Activated T-cell treated with anti-CD3 and anti-CD28 coated beads, Interleukin-2, amount 50 U/mL, for 1 hour (primary cell): Measurements from ENCODE around the gene BRD3OS.

ENCODE experiments used
- DNase-seq: peaks from one replicate; pipeline ENCODE4 v3.0.0-alpha.2; 2020

BRD3OS gene

DNA sequence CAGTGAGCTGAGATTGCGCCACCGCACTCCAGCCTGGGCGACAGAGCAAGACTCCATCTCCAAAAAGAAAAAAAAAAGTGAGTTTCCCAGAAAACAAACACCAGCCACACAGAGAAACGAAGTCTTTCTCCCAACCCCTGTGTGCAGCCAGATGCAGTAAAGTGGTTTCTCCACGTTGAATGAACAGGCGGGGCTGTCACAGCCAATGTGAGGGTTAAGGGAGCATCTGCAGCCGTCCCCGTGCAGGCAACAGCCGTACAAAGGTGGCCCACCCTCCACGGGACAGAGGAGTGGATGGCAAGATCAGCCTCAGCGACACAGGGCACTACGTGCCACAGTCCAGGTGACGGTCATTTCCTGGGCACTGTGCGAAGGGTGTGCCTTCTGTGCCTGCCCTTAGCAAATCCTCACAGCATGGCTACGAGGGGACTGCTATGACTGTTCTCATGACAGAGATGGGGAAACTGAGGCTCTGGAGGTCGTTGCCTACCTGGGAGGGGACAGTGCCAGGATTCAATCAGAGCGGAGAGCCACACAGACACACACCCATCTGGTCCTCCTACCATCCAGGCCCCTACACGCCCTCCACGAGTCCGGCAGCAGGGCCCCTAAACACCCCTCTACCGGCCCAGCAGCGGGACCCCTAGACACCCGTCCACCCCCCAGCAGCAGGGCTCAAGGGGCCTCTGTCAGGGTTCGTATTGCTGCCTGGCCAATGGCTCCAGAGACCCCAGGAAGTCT is 35.5 kb upstream of the BRD3OS start:
- DNase-seq, result no peak

DNA sequence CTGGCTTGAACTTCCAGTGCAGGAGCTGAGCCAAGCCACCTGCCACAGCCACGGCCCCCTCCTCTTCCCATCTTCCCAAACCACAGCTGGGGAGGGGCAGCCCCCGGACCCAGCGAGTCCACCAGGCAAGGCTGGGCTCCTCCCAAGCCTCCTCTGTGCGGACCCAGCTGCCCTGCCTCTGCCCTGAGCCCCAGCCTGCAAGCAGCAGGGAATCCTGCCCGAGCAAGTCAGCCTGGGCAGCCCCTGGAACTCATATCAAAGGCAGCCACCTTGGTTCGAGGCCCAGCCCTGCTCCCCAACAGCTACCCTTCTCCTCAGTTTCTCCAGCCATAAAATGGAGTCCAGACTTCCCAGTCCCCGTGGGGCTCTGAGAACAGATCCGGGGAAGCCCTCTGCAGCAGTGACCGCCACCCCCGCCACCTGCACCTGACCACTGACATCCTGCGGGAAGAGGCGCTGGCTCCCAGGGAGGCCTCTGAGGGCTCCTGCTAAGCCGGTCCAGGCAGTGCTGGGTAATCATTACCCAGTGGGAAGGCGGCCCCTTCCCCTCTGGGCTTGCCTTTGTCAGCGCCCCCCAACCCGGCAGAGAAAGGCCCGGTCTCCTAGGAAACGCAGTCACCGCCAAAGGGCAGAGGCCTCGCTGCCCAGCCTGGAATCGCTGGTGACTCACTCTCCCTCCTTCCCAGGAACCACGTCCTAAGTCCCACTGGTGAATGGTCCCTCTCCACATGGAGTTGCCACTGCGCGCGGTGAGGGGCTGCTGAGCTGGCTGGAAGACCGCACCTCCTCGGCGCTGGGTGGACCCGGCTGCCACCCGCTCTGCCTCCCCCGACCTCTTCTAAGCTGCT is 34.7 kb upstream of the BRD3OS start:
- no peak for DNase-seq

DNA sequence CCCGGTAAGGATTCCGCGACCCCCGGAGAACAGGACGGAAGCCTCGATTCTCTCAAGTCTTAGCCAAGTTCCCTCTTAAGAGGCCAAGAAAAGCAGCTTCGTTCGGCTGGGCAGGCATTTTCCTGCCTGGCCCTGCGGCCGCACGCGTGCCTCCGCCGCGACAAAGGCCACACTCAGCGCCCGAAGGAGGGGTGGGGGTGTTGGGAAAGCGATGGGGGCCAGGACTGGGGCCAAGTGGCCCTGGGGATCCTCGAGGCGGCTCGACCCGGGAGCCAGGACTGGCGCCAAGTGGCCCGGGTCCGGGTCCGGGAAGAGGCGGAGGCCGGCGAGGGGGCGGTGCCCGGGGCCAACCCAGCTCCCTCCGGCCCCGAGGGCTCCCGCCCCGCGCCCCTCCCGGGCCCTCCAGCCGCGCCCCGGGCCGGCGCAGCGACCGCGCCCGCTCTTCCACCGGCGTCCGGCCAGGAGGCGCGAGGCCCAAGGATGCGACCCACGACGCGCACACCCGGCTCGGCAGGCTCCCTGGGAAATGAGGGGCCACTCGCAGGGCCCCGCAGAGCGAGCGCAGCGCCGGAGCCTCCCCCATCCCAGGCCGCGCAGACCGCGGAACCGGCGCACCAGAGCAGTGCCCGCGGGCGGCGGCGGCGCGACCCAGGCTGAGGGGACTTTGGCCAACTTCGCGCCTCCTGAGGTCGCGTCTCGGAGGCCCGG is 33.9 kb upstream of the BRD3OS start:
- DNase-seq, result no peak

DNA sequence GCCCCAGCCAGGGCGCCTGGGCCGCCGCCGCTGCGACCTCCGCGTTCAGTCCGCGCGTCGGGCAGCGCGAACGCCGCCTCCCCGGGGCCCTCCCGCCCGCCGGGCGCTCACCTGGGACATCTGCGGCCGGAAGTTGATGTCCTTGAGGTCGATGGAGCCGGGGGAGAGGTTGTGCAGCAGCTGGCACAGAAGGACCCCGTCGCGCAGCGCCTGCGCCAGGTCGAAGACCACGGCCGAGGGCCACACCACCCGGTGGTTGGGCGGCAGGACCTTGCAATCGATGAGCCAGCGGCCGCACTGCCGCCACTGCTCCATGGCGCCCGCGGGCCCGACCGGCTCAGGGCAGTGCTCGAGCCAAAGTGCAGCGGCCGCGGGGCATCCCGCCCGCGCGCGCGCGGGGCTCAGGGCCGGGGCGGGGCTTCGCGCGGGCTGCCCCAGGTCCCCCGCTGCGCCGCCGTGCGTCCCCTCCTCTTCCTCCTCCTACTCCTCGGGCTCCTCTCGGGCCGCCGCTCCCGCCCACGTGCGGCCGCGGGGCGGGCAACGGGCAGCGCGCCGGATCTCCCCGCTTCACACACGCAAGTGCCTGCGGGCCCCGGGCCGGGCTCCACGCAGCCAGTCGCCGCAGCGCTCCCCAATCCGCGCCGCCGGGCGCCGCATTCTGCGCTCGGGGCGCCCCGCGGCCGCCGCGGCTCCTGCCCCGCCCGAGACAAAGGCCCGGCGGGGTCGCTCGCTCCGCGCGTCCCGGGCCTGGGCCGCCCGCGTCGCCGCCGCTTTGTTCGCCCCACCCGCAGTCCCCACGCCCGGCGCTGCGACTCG is 33.1 kb upstream of the BRD3OS start, which contains the start of gene VAV2:
Gene VAV2, minus strand, starts transcription at position 361 of the 816 bp plus-strand sequence. Its CDS starts 46 bp downstream, at position 315.
- DNase-seq, result peak; percentile 57

DNA sequence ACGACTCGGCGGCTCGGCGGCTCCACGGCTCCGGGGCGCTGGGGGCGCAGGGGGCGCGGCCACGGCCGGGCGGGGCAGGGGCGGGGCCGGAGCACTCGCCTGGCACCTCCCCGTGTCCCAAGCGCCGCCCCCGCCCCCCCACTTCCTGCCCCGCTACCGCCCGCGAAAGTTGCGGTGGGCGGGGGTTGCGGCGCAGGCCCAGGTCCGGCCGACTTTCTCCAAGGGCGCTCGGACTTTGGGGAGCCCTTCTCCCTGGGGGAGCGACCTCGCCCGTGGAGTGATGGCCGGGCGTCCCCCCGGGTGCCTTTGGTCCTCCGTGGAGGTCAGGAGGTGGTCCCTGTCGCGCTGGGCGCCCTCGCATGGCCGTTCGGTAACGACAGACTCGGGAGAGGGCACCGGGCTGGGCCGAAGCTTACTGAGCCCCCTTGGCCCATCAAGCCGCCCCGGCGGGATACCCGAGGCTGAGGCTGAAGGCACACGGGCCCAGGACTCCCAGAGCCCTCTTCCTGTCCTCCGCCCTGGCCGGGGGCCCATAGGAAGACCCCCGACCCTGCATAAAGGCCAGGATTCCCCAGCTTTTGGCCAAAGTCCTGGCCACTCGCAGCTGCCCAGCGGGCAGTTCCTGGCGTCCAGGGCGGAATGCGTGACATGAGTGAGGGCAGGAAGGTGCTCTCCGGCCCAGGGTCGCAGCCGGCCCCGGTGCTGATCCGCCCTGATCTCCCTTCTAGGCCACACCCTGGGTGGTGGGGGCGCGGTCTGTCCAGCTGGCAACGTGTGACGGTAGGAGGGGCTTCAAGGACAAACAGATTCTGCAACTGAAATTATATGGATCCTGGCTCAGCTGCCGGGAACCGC is 32.3 kb upstream of the BRD3OS start:
- peak; percentile 81 for DNase-seq

DNA sequence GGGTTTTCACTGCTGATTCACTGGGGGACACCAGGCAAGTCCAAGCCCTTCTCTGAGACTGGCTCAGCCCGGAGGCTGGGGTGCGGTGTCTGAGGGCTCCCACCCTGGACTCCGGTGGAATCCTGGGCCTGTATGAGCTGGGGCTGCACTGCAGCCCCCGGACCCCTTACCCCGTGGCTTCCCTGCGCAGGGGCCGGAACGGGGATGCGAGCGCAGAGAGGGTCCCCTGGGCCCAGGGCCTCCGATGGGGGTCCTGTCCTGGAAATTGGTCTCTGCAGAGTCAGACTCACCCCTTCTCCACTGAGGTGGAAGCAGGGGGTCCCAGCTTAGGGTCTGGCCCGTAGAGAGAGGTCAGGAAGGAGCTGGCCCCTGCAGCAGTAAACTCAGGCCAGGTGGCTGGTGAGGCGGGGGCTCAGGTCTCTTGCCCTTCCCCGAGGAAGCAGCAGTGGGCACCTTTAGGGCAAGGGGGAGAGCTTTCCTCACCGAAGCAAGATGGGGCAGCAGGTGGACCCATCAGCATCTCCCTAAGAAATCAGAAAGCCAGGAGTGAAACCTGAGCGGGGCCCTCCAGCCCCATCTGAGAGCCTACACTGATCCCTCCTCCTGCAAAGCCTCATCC is 31.5 kb upstream of the BRD3OS start:
- DNase-seq, result peak; percentile 36

DNA sequence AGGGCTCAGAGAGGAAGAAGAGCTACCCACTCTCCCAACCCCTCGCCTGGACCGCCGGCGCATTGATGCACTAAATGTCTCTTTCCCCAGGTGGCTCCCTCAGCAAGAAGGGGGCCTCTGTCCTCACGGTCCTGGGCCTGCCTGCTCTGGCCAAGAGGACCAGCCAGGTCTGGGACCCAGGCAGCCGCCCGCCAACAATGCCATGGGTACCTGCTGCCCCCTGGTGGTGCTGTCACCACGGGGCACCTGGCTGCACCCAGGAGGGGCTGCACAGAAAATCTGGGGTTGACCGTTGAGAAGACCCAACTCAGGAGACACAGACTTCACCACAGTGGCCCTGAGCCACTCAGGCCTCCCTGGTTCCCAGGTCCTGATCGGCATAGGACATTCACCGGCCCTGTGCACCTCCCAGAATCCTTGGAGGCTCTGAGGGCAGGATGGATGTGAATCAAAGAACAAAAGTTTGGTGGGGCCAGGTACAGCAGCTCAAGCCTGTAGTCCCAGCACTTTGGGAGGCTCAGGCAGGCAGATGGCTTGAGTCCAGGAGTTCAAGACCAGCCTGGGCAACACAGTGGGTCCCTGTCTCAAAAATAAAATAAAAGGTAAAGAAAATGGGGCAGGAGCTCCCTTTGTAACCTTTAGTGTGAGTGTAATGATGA is 30.8 kb upstream of the BRD3OS start:
- peak; percentile 82 for DNase-seq

DNA sequence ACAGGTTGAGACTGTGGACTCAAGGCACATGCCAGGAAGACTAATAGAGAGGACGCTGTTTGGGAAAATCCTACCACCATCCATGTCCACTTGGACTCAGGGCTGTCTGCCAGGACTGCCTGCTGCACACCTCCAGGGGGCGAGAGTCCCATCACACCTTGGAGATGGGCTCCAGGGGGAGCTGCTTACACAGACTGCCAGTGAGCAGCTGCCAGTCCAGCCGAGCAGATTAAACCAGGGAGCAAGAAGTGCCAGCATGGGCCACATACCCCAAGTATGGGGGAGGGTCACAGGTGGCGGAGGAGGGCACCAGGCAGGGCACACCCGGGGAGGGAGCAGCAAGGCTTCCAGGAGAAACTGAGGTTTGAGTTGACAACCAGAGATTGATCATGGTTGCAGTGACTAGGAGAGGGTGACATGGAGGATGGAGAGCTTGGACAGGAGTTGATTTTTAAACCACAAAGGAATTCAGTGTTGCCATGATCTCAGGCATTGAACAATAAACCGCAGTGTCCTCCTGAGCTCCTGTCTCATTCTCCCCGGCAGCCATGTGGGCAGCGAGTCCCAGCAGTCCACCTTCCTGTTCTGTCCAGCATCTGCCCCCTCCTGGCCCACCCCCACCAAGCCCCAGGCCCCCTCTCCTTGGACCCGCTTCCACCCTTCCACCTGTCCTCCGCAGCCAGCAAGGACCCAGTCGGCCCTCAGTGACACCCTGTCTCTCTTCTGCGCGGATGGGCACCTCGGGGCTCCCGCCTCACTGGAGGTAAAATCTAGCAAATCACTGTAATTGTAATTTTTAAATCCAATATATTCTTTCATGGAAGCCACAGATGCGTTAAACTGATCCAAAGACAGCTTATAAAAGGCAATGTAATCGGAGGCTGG is 30.0 kb upstream of the BRD3OS start:
- no peak for DNase-seq

DNA sequence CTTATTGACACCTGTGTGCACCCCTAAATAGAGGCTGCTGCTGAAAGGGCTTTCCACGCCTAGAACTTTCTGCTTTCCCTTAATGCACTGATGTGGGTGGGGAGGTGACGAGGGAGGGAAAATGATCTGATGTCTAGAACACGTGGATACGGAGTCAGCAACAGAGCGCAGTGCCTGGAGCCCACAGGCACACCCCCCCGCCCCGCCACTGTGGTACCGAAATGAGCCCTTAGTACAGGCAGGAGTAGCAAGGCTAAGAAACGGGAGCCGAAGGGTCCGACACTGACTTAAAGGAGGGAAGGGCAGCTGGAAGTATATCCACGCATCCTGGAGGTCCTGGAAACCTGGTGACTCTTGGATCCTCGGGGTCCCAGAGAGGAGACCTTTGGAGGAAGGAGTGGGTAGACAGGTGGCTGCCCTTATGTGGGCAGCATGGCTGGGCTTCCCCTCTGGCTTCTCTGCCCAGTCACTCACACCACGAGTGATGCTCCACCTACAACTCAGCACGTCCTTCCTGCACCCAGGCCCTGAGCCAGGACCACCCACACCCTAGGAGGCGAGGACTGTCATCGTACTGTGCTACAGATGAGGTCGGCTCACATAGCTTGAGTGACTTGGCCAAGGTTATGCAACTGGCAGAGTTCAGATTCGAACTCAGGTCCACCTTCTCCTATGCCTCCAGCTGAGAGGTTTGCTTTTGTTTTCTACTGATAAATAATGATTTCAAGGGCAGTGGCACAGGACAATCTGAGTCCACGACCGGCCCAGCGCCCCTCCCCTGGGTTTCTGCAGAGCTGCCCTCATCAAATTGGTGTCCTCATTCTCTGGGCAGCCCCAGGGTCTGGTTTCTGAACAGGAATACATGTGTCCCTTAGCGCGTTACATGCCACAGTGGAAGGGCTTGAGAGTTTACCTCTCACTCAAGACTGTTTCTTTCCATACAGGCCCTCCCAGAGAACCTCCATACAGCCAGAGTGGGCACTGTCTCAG is 28.5 kb upstream of the BRD3OS start:
- DNase-seq, result no peak

DNA sequence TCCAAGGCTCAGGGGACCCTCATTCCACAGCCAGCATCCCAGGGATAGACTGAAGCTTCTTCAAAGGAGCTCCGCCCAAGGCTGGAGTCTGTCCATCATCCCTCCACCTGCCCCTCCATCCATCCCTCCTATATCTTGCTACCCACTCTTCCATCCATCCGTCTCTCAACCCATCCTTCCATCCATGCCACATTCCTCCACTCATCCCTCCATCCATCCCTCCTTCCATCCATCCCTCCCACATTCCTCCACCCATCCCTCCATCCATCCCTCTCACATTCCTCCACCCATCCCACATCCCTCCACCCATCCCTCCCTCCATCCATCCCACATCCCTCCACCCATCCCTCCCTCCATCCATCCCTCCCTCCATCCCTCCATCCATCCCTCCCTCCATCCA is 27.7 kb upstream of the BRD3OS start:
- DNase-seq, result no peak

DNA sequence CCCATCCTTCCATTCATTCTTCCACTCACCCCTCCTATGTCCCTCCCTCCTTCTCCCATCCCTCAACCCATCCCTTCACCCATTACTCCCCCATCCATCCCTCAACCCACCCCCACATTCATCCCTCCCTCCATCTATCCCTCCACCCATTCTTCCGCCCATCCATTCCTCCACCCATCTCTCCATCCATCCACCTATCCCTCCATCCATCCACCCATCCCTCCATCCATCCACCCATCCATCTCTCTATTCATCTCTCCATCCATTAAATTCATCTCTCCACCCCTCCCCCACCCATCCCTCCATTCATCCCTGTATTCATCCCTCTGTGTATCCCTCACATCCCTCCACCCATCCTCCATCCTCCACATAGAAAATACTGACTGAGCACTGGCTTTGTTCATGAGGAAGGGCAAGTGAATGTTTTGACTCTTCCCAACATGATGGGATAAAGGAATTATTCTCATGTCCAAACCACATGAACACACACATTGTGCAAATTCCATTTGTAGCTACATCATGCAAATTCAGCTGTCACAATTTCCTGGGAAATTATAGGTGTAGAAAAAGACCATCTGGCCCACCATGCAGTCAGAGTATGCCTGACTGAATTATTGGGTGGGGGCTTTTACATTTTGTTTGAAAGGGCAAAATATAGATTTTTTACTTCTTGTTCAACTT is 26.2 kb upstream of the BRD3OS start:
- no peak for DNase-seq

DNA sequence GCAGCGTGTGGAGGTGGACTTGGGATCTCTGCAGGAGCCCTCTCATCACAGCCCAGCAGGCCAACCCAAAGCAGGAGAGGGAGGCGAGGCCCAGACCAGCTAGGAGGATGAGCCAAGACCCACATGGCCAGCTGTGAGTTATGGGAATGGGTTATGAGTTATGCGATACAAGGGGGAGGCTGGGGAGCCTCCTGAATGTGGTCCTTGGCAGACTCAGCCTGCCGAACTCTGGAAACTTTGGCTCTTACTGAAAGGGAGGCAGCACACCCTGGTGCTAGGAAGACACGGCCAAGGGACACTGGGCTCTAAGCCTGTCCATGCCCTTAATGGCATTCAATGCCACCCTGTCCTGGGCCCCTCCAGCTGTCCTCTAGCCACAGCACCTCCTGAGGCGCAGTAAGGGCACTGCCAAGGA is 25.4 kb upstream of the BRD3OS start:
- no peak for DNase-seq

DNA sequence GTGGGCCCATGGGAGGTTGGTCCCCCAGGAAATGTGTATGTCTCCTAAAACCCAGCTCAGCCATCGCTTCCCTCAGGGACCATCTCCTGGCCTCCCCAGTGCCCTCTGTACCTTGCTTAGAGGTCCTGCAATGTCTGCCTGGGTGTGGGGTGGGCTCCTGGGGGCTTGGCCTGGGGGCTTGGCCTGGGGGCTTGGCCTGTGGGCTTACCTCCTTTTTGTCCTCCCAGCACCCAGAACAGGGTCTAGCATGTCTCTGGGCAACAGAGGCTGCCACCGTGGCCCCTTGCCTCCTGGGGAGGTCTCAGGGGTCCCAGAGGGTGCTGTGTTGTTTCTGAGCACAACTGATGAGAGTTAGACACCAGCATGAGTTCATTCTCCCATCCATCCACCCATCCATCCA is 22.5 kb upstream of the BRD3OS start:
- DNase-seq, result no peak

DNA sequence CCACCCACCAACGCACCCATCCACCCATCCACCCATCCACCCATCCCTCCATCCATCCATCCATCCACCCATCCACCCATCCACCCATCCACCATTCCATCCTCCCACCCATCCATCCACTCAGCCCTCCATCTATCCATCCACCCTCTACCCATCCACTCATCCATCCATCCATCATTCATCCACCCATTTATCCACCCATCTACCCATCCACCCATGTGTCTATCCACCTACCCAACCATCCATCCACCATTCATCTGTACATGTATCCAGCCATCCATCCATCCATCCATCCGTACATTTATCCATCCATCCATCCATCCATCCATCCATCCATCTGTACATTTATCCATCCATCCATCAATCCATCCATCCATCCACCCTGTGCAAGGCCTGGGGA is 22.0 kb upstream of the BRD3OS start:
- DNase-seq, result no peak

DNA sequence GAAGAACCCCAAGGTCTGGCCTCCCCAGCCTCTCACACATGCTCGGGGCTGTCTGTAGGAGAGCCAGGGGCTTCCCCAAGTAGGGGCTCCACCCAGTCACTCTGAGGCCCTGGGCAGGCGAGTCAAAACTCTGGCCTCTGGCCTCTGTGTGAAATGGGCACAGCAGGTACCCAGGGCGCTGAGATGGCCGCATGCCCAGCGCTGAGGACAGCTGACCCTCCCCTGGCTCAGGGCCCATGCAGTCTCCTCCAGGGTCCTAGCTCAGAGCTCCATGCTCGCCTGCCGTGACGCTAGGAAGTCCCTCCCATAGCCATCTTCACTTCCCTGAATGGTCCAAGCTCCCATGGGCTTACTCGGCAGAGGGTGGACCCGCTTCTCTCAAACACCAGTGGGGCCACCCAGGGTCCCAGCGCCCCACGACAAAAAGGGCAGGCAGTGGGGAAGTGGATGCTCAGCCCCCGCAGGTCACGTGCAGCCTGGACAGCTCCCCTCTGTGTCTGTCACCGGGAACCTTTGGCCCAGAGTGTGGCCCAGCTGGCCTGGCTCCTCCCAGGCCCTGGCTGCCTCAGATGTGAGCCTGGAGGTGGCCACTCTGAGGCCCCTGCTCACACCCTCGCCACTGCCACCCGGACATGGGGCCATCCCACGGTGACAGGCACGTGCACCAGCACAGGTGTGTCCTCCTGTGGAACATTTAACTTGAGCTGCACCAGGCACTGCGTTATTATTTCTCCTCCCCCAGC is 21.0 kb upstream of the BRD3OS start:
- no peak for DNase-seq

DNA sequence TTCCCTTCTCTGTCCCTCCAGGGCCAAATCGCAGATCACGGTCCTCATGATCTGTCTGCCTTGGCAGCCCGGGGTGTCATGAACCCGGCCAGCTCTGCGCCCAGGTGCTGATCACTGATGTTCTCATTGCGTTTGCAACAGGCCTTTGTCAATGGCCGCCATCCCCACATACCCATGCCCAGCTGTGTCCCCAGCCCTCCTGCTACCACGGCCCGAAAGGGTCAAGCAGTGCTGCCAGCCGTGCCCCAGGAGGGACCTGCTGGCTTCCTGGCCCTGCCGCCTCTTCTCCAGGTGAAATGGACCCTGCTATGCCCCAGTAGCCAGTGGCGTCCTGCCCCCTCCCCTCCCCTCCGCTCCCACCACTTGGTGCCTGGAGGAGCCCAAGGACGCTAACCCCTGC is 20.4 kb upstream of the BRD3OS start:
- no peak for DNase-seq

DNA sequence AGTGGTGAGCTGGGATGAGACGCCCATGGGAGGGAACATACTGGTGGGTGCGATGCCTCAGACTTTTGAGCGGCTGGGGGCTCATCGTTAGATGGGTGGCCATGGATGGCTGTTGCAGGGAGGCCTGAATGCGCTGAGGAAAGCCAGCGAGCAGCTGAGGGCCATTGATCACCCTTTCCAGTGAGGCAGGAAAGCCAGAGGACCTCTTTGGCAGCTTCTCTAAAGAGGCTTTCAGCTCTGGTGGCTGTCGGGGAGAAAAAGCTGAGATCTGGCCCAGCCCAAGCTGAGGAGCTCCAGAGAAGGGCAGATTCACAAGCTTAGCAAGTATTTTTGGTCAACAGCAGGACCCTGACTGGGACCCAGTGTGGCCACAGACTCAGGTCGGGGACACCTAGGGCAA is 19.9 kb upstream of the BRD3OS start:
- DNase-seq, result no peak
